Measurements from ENCODE around the gene RETN.
A peak's percentile ranks its signal among the peaks of the same experiment; 100 is the strongest.

The RETN gene

DNA sequence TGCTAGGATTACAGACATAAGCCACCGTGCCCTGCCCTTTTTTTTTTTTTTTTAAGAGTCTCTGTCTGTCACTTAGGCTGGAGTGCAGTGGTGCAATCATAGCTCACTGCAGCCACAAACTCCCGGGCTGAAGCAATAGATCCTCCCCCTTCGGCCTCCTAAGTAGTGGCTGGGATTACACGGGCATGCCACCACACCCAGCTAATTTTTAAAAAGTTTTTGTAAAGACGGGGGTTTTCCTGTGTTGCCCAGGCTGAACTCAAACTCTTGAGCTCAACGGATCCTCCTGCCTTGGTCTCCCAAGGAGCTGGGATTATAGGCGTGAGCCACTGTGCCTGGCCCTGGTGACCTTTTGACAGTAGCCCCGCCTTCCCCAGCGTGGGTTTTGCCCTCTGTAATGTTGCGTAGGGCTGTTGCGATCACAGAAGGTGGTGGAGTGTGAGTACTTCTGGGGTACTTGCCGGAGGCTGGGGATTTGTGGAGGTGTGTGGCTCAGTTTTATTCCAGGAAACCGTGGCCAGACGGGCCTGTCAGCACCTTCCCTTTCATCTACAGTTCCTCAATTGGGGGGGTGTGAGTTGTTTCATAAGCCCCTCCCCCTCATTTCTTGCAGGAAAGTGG is 11.6 kb upstream of the RETN start:
- no peak for DNase-seq (ENCODE audit: low read depth, low spot score)

DNA sequence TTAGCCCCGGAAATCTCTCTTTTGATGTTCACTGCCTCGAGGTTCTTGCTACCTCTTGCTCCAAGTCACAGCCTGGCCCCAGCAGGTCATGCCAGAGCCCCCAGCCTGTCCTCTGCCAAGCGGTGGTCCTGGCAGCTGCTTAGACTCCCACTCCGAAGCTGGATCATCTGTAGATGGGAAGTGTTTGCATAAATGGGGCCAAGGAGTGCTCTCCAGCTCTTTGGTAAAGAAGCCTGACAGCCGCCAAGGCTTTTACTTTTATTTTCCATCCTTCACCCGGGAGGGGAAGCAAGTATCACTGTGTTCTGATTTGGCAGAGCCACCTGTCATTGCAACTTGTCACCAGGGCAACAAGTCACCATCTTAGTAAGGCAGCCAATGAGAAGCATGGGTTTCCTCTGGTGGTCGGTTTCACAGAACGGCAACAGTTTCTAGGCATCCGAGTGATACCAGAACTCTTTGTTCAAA is 10.6 kb upstream of the RETN start:
- peak; percentile 25 for DNase-seq (ENCODE audit: low read depth, low spot score)

DNA sequence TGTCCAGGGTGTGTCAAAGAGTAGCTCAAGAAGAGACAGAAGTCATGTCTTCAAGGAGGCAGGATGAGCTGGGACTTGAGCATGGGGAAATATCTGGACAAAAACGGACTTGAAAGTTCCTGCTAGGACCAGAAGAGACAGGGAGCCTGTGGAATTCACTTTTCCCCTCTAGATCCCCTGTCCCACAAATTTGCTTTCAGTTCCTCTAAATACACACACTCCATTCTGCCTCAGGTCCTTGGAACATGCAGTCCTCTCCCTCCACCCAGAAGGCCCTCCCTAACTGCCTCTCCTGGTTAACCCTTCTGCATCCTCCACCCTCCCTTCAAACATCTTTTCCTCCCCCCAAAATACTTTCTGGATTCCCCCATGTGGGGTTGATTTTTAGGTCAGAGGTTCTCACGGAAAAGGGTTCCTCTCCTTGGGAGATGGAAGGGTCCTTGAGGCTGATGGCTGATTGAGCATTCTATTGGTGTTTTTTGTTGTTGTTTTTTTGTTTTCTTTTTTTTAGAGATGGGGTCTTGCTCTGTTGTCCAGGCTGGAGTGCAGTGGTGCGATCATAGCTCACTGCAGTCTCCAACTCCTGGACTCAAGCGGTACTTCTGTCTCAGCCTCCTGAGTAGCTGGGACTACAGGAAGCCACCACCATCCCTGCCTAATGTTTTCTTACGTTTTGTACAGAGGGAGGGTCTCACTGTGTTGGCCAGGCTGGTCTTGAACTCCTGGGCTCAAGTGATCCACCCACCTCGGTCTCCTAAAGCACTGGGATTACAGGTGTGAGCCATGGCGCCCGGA is 6.9 kb upstream of the RETN start:
- no peak for DNase-seq (ENCODE audit: low read depth, low spot score)

DNA sequence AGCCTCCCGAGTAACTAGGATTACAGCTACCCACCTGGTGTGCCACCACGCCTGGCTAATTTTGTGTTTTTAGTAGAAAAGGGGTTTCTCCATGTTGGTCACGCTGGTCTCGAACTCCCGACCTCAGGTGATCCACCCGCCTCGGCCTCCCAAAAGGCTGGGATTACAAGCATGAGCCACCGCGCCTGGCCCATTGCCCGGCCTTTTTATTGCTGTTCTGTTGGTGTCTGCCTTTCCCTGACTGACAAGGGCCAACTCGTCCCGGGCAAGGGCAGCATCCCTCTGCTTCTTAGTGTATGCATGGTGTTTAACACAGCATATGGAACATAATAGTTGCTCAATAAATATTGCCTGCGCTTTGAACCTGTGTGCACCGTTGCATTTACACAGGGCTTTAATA is 6.2 kb upstream of the RETN start:
- no peak for DNase-seq (ENCODE audit: low read depth, low spot score)

DNA sequence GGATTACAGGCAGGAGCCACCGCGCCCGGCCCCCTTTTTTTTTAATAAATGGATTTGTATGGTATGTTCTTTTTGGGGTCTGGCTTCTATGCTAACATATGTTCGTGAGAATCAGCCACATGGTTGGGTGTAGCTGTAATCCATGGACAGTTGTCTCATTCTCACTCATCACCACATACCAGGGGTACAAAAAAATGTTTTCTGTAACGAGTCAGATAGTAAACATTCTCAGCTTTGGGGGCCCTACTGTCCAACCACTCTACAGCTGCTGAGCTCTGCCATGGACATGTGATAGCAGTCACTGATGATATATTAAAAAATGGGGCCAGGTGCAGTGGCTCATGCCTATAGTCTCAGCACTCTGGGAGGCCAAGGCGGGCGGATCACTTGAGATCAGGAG is 5.1 kb upstream of the RETN start:
- no peak for DNase-seq (ENCODE audit: low read depth, low spot score)

DNA sequence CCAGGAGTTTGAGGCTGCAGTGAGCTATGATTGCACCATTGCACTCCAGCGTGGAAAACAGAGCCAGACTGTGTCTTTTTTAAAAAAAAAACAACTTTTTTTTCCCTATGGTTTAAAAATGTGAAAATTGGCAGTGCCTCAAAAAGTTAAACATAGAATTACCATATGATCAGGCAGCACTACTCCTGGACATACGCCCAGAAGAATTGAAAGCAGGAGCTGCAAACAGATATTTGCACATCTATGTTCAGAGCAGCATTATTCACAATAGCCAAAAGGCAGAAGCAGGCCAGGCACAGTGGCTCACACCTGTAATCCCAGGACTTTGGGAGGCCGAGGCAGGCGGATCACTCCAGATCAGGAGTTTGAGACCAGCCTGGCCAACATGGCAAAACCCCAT is 3.8 kb upstream of the RETN start:
- DNase-seq (ENCODE audit: low read depth, low spot score) = no peak

DNA sequence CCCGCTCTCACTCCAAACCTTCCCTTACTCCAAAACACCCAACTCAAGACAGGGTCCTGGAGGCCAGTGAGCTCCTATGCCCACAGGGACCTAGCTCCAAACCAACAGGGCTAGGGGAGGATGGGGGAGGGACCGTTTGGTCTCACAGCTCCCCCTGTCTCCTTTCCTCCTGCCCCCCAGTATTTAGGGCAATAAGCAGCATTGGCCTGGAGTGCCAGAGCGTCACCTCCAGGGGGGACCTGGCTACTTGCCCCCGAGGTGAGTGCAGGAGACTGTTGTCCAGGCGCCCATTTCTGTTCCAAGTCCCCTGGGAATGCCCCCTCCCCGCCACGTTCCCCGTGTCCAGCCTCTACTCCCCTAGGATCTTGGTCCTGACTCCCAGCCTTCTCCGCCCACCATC is 792 bp downstream of the RETN start:
- DNase-seq (ENCODE audit: low read depth, low spot score) = no peak

DNA sequence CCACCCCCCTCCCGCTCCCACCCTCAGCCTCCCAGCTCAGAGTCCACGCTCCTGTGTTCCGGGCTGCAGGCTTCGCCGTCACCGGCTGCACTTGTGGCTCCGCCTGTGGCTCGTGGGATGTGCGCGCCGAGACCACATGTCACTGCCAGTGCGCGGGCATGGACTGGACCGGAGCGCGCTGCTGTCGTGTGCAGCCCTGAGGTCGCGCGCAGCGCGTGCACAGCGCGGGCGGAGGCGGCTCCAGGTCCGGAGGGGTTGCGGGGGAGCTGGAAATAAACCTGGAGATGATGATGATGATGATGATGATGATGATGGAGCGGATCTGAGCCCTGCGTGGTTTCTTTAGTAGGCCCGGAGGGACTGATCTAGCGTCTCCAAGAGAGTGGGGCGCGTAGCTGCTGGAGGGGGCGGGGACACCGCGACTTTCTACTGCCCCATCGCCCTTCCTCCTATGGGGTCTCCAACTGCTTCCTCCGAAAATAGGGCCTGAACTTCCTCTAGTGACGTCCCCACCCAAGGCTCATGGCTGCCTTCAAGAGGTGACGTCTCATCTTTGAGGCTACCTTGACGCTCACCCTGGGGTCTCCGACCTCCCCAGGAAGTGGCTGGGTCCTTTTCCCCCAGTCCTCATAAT is 1.4 kb downstream of the RETN start:
- DNase-seq (ENCODE audit: low read depth, low spot score) = no peak

DNA sequence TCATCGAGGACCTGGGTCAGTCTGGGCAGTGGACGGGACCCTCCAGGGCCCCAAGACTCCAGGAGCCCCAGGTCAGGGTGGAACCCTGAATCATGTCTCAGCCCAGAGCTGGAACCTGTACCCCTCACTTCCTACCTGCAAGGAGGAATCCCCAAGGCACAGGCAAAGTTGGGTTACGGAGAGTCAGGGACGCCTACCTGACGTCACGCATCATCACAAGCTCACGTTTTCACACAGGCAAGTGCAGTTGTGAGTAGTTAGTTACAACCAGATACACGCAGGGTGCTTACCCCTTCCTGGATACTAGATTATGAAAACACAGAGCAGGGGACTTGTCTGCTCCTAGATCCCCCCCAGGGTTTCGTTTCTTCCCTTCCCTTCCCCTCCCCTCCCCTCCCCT is 1.9 kb downstream of the RETN start:
- no peak for DNase-seq (ENCODE audit: low read depth, low spot score)

DNA sequence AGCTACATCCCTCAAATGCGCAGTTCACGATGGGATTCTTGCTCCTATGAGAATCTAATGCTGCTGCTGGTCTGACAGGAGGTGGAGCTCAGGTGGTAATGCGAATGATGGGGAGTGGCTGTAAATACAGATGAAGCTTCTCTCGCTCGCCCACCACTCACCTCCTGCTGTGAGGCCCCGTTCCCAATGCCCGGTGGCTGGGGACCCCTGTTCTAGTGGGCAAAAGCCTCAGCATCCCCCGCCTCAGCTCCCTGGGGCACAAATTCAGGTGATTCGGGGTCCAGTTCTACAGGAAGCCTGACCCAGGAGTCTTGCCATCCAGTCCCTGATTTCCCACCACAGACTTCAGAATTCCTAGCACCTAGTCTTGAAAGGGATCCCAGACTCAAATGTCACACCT is 3.7 kb downstream of the RETN start:
- no peak for DNase-seq (ENCODE audit: low read depth, low spot score)

DNA sequence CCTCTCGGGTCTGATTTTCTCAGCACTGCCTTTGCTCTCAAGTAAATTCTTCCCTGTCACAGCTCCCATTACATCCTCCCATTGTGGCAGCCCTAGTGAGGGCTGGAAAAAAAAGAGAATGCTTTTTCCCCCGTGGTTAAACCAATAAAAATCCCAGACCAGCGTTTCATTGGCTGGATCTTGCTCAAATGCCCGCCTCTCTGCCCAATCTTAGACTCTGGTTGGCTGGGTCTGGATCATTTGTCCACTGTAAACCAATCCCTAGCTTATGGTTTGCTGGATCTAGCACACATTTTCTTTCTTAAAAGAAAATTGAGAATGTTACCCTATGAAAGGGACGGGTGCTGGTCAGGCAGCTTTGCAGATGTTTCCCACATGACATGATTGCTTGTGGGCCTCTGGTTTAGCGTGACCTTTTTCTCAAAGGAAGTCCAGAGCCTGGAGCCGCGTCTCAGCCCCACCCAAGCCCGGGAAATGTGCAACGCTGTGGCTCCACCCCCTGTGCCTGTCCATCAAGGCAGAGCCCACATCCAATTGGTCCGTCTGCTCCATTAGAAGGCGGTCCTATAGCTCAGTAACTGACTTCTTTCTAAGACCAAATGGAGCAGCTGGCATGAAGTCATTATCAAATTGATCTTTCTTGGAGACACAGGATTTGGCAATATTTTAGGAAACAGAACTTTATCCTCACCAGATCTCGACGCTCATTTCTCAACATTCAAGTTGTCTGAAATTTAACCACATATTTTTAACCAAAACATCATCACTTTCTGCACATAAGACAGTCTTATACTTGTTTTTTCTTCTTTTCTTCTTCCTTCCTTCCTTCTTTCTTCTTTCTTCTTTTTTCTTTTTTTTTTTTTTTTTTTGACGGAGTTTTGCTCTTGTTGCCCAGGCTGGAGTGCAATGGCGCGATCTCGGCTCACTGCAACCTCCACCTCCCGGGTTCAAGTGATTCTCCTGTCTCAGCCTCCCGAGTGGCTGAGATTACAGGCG is 5.5 kb downstream of the RETN start:
- DNase-seq (ENCODE audit: low read depth, low spot score) = no peak

DNA sequence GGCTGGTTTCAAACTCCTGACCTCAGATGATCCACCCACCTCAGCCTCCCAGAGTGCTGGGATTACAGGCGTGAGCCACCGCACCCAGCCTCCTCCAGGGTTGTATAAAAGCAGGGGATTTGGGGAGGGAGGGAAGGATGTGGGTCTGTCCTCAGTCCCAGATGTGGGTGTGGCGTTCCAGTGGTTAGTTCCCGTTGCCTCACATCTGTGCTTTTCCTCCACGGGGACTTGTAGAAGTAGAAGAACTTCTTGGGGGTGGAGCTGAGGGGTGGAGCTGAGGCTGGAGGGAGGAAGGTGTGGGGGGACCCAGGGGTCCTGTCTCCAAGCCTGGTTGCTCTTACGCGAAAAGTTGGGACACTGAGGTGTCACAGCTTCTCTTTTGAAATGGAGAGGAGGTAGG is 7.5 kb downstream of the RETN start:
- no peak for DNase-seq (ENCODE audit: low read depth, low spot score)

DNA sequence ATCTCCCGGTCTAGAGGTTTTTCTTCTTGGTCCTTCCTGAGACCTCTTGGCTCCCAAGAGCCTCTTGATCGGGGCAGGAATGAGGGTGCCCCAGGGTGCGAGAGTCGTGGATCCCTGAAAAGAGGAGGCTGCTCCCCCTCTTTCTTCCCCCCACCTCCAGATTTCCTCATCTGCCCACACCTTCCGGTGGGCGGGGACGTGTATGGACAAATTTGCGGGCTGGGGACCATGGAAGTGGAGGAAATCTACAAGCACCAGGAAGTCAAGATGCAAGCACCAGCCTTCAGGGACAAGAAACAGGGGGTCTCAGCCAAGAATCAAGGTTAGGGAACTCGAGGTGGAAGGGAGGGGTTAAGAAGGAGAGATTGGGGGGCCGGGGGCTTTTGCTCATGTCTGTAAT is 8.0 kb downstream of the RETN start, which contains the start of gene MCEMP1:
TSS of gene MCEMP1 (plus strand) at position 237 of the 400 bp plus-strand sequence. CDS start at position 268, 31 bp downstream.
- no peak for DNase-seq (ENCODE audit: low read depth, low spot score)

DNA sequence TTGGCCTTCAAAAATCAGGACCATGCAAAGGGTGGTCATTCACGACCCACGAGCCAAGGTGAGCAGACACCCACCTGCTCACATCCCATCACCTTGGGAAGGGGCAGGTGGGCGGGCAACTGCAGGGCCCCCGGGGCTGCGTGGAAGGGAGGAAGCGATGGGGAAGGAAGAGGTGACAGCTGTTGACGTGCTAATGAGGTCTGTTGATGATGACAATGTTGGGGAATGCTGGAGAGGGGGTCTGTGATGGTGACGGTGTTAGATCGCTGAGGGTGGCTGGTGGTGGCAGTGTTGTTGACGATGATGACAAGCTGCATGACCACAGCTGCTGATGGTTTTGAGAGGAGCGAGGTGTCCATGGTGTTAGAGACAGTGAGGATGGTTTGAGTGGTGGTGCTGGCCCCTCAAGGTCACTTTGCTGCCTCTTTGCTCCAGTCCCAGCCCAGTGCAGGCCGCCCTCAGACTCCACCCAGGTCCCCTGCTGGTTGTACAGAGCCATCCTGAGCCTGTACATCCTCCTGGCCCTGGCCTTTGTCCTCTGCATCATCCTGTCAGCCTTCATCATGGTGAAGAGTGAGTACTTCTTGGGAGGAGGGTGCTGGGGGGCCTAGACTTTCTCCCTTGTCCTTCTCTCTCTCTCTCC is 8.9 kb downstream of the RETN start:
- DNase-seq (ENCODE audit: low read depth, low spot score) = no peak

DNA sequence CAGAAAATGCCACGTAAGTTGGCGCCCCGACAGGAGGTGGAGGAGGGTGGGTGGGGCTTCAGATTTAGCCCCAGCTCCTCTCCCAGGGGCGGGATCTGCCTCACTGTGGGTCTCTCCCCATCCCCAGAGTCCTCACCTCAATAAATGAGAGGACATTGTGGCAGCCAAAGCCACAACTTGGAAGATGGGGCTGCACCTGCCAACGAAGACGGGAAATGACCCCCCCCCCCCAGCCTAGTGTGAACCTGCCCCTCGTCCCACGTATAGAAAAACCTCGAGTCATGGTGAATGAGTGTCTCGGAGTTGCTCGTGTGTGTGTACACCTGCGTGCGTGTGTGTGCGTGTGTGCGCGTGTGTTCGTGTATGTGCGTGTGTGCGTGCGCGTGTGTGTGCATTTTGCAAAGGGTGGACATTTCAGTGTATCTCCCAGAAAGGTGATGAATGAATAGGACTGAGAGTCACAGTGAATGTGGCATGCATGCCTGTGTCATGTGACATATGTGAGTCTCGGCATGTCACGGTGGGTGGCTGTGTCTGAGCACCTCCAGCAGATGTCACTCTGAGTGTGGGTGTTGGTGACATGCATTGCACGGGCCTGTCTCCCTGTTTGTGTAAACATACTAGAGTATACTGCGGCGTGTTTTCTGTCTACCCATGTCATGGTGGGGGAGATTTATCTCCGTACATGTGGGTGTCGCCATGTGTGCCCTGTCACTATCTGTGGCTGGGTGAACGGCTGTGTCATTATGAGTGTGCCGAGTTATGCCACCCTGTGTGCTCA is 10.3 kb downstream of the RETN start:
- DNase-seq (ENCODE audit: low read depth, low spot score) = peak; percentile 34

DNA sequence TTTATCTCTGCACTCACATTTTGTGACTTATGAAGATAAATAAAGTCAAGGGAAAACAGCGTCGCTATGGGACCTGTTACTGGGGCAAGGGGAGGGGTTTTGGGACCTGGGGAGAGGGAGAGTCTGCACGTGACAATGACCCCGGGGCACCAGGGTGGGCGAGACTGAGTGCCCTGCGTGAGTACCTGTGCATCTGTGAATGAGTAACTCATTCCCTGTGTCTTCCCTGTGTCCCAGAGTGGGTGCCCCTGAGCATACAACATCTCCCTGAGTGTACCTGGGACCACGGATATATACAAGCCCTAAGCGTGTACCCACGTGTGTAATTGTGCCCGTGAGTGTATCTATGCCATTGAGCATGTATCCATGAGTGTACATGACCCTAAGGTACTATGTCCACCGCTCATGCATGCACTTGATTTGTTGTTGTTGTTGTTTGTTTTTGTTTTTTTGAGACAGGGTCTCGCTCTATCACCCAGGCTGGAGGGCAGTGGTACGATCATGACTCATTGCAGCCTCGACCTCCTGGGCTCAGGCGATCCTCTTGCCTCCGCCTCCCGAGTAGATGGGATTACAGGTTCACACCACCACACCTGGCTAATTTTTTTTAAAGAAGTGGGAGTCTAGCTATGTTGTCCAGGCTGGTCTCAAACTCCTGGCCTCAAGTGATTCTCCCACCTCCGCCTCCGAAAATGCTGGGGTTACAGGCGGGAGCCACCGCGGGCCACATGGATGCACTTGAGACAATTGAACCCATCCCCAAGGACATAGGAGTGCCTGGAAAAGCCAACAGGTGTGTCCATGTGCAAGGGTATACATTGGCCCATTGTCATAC is 11.1 kb downstream of the RETN start:
- no peak for DNase-seq (ENCODE audit: low read depth, low spot score)

DNA sequence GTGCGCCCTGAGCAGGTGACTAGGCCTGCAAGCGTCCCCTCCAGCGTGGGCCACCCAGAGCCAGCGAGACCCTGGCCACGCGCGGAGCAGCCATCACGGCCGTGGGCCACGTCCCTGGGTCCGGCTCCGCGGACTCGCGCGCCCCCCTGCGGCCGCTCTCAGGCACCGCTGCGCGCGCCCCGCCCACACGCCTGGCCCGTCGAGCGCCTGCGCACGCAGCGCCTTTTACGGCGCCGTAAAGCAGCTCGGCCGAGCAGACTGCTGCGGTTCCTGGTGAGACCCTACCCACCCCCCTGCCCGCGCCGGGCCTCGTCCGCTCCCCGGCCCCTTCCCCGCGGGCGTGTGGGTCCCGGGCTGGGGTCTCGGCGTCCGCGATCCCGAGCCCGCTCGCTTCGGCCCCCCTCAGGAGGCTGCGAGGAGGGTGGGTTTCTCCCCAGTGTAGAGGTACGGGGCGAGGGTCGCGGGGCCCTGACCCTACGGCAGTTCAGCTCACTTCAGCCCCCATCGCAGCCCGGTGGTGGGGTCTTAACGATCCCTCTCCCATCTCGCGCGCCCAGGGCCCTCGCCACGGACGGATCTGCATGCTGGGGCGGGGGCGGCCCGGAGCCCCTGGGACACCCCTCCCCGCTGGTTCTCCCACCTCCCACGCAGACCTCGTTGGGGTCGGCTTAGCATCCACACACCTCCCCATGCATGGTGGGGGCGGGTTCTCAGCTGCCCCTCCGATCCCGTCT is 11.9 kb downstream of the RETN start, which contains the start of gene TRAPPC5:
TSS of gene TRAPPC5 (plus strand) at position 228 of the 734 bp plus-strand sequence. CDS start 1,421 bp downstream, outside the sequence.
- peak; percentile 63 for DNase-seq (ENCODE audit: low read depth, low spot score)
